Stomach smooth muscle (tissue), 2 donors: ENCODE results near the gene TMEM108.

Source experiments
- H3K27ac ChIP-seq: one replicate; pipeline ENCODE4 v1.7.0; 2013; ENCODE audit warnings: mild to moderate bottlenecking, low read length, inconsistent platforms
- H3K27me3 ChIP-seq, 2 donors: one replicate each; pipeline ENCODE4 v1.7.0; 2013; ENCODE audit warnings: low read length in 2 of 2; ENCODE audit not compliant: insufficient read depth in 2 of 2, control insufficient read depth in 1 of 2
- H3K36me3 ChIP-seq, 2 donors: one replicate each; pipeline ENCODE4 v1.7.0; 2013; ENCODE audit warnings: low read length in 2 of 2; ENCODE audit not compliant: control insufficient read depth in 2 of 2, insufficient read depth in 2 of 2
- H3K4me1 ChIP-seq: one replicate; pipeline ENCODE4 v1.7.0; 2013; ENCODE audit warnings: low read length; ENCODE audit not compliant: control insufficient read depth, insufficient read depth
- H3K4me3 ChIP-seq, 2 donors: one replicate each; pipeline ENCODE4 v1.7.0; 2013; ENCODE audit warnings: low read length in 2 of 2
- H3K9ac ChIP-seq, 2 donors: one replicate each; pipeline ENCODE4 v1.7.0; 2013; ENCODE audit warnings: low read length in 2 of 2, mild to moderate bottlenecking in 1 of 2
- H3K9me3 ChIP-seq, 2 donors: one replicate each; pipeline ENCODE4 v1.7.0; 2013; ENCODE audit warnings: low read length in 2 of 2; ENCODE audit not compliant: control insufficient read depth in 2 of 2
- donor health status: healthy.
- donor health status: Pancreatic carcinoma.

The TMEM108 gene

GRCh38 chr3:133025546-133025945 is 12.6 kb upstream of the TMEM108 start:
- Histone ChIP-seq H3K9ac (no peak overlapping the region), H3K4me1 (no peaks in the 10 kb centered on the region), H3K36me3 (no peaks in the 10 kb centered on the region), H3K27me3 (peaks cover 0 to 5% of the 10 kb centered on the region in 2 donors), H3K4me3 (no peak overlapping the region), H3K9me3 (no peaks in the 10 kb centered on the region), H3K27ac (no peak overlapping the region)

DNA sequence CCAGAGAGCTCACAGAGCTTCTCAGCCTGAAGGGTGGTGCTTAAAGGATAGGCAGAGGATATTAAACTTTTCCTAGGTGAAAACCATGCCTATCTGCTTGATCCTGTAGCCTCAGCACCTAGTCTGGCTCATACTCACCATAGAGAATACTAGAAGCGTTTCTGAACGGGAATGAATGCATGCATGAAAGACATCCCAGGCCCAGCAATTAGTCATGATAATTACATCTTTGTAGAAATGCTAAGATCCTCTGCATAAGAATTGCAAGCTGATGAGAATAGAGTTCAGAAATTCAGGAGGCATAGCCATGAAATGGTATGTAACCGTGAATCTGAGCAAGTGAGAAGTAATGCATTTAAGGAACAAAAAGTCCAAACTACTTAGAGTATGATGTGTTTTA is 5.9 kb upstream of the TMEM108 start:
- H3K4me3 ChIP-seq = no peak overlapping the region
- H3K36me3 ChIP-seq = no peaks in the 10 kb centered on the region
- H3K27ac ChIP-seq = no peak overlapping the region
- H3K9me3 ChIP-seq = no peaks in the 10 kb centered on the region
- H3K4me1 ChIP-seq = no peaks in the 10 kb centered on the region
- H3K9ac ChIP-seq = no peak overlapping the region
- H3K27me3 ChIP-seq = peaks cover 0 to 3% of the 10 kb centered on the region in 2 donors

DNA sequence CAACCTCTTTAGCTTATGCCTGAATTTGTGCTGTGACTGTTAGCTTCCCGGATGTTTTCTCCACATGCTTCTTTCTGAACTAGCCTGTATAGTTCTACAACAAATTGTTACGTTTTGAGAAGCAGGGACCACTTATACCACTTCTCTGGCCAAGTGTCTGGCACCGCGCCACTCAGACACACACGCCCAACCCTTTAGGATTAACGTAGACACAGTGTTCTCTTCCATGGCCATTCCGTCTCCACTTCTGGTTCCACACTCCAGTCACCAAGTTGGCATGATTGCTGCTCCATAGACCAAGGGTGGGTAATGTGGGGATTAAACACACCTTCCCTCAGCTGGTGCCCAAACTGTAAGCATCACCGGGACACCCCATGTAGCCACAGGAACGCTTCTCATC is 755 bp upstream of the TMEM108 start:
- Histone ChIP-seq H3K9ac (no peak overlapping the region), H3K27me3 (peaks cover 2 to 3% of the 10 kb centered on the region in 2 donors), H3K4me3 (peak overlapping the region; percentile 62 to 83), H3K4me1 (peaks cover 26% of the 10 kb centered on the region), H3K9me3 (no peaks in the 10 kb centered on the region), H3K27ac (no peak overlapping the region), H3K36me3 (no peaks in the 10 kb centered on the region)

GRCh38 chr3:133038731-133039375 is 662 bp downstream of the TMEM108 start:
- no peaks in the 10 kb centered on the region for H3K36me3 ChIP-seq
- H3K4me1 ChIP-seq = peaks cover 26% of the 10 kb centered on the region
- H3K9ac ChIP-seq = peak overlapping the region; percentile 51 to 65
- H3K27ac ChIP-seq = no peak overlapping the region
- no peaks in the 10 kb centered on the region for H3K9me3 ChIP-seq
- peak overlapping the region; percentile 62 to 83 for H3K4me3 ChIP-seq
- peaks cover 2 to 3% of the 10 kb centered on the region in 2 donors for H3K27me3 ChIP-seq

DNA sequence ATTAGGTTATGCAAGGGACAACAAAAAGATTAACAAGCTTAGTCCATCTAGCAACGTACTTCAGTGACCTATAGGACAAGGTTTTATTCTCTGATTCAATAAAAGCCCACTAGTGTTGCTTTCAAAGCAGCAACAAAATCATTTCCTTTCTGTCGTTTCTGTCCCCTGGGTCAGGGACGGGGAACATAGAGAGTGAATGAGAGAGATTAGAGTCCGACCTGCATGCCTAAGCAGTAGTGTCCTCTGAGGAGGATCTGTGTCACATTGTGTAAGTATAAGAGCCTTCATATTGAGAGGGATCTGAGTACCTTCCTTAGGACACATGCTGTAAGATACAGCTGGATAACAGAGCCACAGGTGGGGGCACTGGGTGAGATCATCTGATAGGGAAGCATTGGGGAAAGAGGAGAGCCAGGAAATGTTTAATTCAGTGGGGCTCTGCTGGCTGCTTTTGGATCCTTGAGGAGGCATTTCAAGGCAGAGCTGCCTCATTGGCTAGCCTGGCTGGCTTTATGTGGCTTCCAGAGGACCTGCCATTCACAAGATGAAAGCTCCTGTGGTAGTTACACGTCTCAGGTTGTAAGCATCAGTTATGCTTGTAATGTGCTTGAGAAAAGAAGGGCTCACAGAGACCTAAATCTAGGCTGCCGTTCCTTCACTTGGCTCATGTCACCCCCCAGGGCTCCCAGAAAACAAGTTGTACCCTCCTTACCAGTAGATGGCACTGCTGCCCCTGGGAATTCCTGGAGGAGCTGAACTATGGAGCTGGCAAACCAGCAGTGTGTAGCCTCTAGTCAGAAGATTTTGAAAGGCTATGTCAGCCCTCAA is 2.7 kb downstream of the TMEM108 start:
- Histone ChIP-seq H3K9me3 (no peaks in the 10 kb centered on the region), H3K27me3 (peaks cover 2 to 3% of the 10 kb centered on the region in 2 donors), H3K36me3 (no peaks in the 10 kb centered on the region), H3K4me3 (peak overlapping the region; percentile 22 to 40), H3K4me1 (peaks cover 26% of the 10 kb centered on the region), H3K27ac (no peak overlapping the region), H3K9ac (no peak overlapping the region)

GRCh38 chr3:133041524-133041829 is 3.3 kb downstream of the TMEM108 start:
- Histone ChIP-seq H3K27me3 (peaks cover 2 to 3% of the 10 kb centered on the region in 2 donors), H3K27ac (no peak overlapping the region), H3K9me3 (no peaks in the 10 kb centered on the region), H3K4me3 (peak overlapping the region in 1 of 2 donors; percentile 40), H3K4me1 (peaks cover 26% of the 10 kb centered on the region), H3K36me3 (no peaks in the 10 kb centered on the region), H3K9ac (no peak overlapping the region)

GRCh38 chr3:133042778-133043177 is 4.6 kb downstream of the TMEM108 start:
- Histone ChIP-seq H3K4me1 (peaks cover 21% of the 10 kb centered on the region), H3K36me3 (peaks cover 0 to 2% of the 10 kb centered on the region in 2 donors), H3K9me3 (no peaks in the 10 kb centered on the region), H3K9ac (no peak overlapping the region), H3K27me3 (peaks cover 0 to 2% of the 10 kb centered on the region in 2 donors), H3K27ac (no peak overlapping the region), H3K4me3 (no peak overlapping the region)

GRCh38 chr3:133047980-133048379 is 9.8 kb downstream of the TMEM108 start:
- Histone ChIP-seq H3K4me3 (no peak overlapping the region), H3K27ac (no peak overlapping the region), H3K9ac (no peak overlapping the region), H3K36me3 (peaks cover 0 to 2% of the 10 kb centered on the region in 2 donors), H3K4me1 (no peaks in the 10 kb centered on the region), H3K27me3 (no peaks in the 10 kb centered on the region), H3K9me3 (no peaks in the 10 kb centered on the region)

- H3K36me3 ChIP-seq = peaks cover 0 to 2% of the 10 kb centered on the region in 2 donors
- H3K4me1 ChIP-seq = no peaks in the 10 kb centered on the region
- H3K9ac ChIP-seq = no peak overlapping the region
- H3K4me3 ChIP-seq = no peak overlapping the region
- no peaks in the 10 kb centered on the region for H3K9me3 ChIP-seq
- H3K27me3 ChIP-seq = no peaks in the 10 kb centered on the region
- H3K27ac ChIP-seq = no peak overlapping the region
Measured at GRCh38 chr3:133049491-133049890, 11.3 kb downstream of the TMEM108 start.

- no peak overlapping the region for H3K9ac ChIP-seq
- H3K36me3 ChIP-seq = peaks cover 0 to 2% of the 10 kb centered on the region in 2 donors
- no peak overlapping the region for H3K4me3 ChIP-seq
- no peaks in the 10 kb centered on the region for H3K4me1 ChIP-seq
- no peaks in the 10 kb centered on the region for H3K27me3 ChIP-seq
- no peaks in the 10 kb centered on the region for H3K9me3 ChIP-seq
- H3K27ac ChIP-seq = no peak overlapping the region
Measured at GRCh38 chr3:133050891-133051290, 12.7 kb downstream of the TMEM108 start.

GRCh38 chr3:133053532-133053931 is 15.3 kb downstream of the TMEM108 start:
- Histone ChIP-seq H3K4me3 (no peak overlapping the region), H3K9ac (no peak overlapping the region), H3K36me3 (no peaks in the 10 kb centered on the region), H3K27ac (no peak overlapping the region), H3K9me3 (no peaks in the 10 kb centered on the region), H3K4me1 (no peaks in the 10 kb centered on the region), H3K27me3 (no peaks in the 10 kb centered on the region)
